ENCODE measurements around the gene SFSWAP. TPM values are rescaled to one million over a fixed set of nuclear protein-coding genes. Genes with fewer than 3 reads are reported as not detected.

The SFSWAP gene
- total RNA-seq, 4 donors from 2014 or later: 12.8 to 39.5 (median 25.9) TPM

DNA sequence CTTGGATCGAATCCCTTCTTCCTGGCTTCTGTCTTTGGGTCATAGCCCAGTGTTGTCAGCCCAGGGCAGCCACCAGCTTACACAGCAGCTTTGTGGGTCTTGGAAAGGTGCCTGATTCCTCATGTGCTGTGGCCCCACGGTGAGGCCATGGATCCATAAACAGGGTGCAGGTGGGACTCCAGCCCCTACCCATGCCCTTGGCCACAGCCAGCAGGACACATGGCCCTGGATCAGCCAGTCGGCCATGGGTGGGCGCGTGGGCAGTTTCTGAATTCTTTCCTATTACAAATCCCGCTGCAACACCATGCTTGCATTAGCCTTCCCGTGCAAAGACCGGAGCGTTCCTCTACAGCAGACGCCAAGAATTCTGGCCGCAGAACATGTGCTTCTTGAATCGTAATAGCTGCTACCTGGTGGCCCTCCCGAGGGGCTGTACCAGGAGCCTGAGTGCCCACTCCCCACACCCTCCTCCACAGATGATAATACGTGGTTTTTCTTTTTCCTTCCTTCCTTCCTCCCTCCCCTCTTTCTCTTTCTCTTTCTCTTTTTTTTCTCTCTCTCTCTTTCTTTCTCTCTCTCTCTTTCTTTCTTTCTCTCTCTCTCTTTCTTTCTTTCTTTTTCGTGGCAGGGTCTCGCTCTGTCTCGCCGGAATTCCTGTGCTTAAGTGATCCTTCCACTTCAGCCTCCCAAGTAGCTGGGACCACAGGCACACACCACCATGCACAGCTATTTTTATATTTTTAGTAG is 114.4 kb downstream of the SFSWAP start:
- H3K4me3 ChIP-seq: no peak overlapping the region
- no peaks in the 10 kb centered on the region for H3K36me3 ChIP-seq
- WGBS, 2 donors: 56 to 61% methylated on average over 14 of the region's 18 CpGs
- H3K27me3 ChIP-seq: peaks cover 0 to 65% (median 6%) of the 10 kb centered on the region in 4 donors
- peaks cover 22 to 44% (median 24%) of the 10 kb centered on the region in 3 donors for H3K4me1 ChIP-seq
- DNase-seq: no peak
- intact Hi-C loops (cut with DNase I): loop anchor here (10.0 kb wide), 2 partner anchors 211 to 721 kb away; no protein-coding TSS in a partner anchor
- no peaks in the 10 kb centered on the region for H3K9me3 ChIP-seq
- H3K27ac ChIP-seq: no peak overlapping the region
- TF ChIP-seq, protein P1, sequence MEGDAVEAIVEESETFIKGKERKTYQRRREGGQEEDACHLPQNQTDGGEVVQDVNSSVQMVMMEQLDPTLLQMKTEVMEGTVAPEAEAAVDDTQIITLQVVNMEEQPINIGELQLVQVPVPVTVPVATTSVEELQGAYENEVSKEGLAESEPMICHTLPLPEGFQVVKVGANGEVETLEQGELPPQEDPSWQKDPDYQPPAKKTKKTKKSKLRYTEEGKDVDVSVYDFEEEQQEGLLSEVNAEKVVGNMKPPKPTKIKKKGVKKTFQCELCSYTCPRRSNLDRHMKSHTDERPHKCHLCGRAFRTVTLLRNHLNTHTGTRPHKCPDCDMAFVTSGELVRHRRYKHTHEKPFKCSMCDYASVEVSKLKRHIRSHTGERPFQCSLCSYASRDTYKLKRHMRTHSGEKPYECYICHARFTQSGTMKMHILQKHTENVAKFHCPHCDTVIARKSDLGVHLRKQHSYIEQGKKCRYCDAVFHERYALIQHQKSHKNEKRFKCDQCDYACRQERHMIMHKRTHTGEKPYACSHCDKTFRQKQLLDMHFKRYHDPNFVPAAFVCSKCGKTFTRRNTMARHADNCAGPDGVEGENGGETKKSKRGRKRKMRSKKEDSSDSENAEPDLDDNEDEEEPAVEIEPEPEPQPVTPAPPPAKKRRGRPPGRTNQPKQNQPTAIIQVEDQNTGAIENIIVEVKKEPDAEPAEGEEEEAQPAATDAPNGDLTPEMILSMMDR (IDR thresholded peaks at IDR 0.05): no peak
- no peak for TF ChIP-seq POLR2A (IDR thresholded peaks at IDR 0.05)

DNA sequence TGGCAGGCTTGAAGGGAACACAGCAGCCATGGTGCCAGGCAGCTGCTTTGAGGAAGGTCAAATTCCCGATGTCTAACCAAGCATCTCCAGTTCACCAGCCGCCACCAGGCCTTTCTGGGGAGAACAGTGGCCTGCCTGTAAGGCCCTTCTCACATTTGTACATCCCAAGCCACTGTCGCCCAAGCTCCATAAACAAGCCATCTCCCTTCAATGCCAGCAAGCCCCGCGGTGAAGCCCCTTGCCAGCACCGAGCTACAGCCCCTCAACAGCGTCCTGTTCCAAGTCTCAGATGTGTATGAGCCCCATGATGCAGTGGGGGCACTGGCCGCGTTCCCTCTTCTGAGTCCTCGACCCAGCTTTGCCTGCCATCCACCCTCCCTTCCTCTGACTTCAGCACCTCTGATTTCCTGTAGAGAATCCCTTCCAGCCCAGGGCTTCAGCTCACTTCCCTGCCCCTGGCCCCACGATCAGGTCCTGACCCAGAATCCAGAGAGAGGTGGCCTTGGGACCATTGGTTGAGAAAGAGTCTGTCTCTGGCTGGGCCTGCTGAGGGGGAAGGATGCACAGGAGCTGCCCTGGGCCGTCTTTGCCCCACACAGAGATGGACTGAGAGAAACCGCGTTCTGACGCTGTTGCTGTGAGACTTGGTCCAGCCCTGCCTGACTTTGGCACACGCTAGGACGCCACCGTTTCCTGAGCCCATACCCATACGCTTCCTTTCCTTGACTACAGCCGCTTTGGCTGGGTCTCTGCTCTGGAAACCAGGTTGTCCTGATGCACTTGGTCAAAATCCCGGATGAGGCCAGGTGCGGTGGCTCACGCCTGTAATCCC is 115.4 kb downstream of the SFSWAP start:
- H3K4me1 ChIP-seq: peaks cover 30 to 54% (median 34%) of the 10 kb centered on the region in 3 donors
- no peaks in the 10 kb centered on the region for H3K36me3 ChIP-seq
- no peak overlapping the region for H3K4me3 ChIP-seq
- DNase-seq: no peak
- WGBS, 2 donors: 47 to 85% methylated on average over 7 to 11 of the region's 23 CpGs
- TF ChIP-seq, protein P1 (IDR thresholded peaks at IDR 0.05): no peak
- peaks cover 0 to 75% (median 6%) of the 10 kb centered on the region in 4 donors for H3K27me3 ChIP-seq
- H3K27ac ChIP-seq: no peak overlapping the region
- intact Hi-C loops (cut with DNase I): loop anchor here (10.0 kb wide), 2 partner anchors 212 to 722 kb away; no protein-coding TSS in a partner anchor
- H3K9me3 ChIP-seq: no peaks in the 10 kb centered on the region

DNA sequence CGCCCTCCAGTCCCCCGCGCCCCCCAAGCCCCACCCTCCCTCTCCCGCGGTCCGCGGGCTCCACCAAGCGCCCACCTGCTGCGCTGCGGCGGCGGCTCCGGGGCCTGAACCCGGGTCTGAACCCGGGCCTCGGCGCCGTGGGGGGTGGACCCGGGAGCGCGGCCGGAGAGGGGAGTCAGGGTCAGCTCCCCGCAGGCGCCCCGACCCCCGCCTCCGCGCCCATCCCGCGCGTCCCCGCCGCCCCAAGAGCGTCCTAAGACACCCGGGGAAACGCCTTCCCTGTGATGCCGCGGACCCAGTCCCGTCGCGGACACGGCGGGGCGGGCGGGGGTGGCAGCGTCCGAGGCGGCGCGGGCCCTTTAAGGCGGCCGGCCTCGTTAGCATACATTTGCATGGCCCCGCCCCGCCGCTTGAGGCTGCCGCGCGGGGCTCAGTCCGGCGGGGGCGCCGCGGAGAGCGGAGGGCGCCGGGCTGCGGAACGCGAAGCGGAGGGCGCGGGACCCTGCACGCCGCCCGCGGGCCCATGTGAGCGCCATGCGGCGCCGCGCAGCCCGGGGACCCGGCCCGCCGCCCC is 117.2 kb downstream of the SFSWAP start, which contains the start of gene MMP17:
TSS of gene MMP17 (plus strand) at position 433 of the 574 bp plus-strand sequence. CDS start at position 535, 102 bp downstream.
- Histone ChIP-seq H3K27me3 (peaks cover 0 to 87% (median 9%) of the 10 kb centered on the region in 4 donors), H3K27ac (peak within 1 kb of the TSS in 2 of 4 donors; percentile 13 to 18), H3K9me3 (no peaks in the 10 kb centered on the region), H3K4me3 (peak within 1 kb of the TSS; percentile 36 to 67 (median 48)), H3K36me3 (no peaks in the 10 kb centered on the region), H3K4me1 (peaks cover 32 to 67% (median 43%) of the 10 kb centered on the region in 3 donors)
- WGBS, 2 donors: 0% methylated on average over 2 of the region's 86 CpGs; no CpG with 5 or more reads in 1 of the 2 donors
- no peak for DNase-seq
- intact Hi-C loops (cut with DNase I): loop anchor here (10.0 kb wide), 2 partner anchors 213 to 723 kb away; no protein-coding TSS in a partner anchor
- TF ChIP-seq POLR2A (IDR thresholded peaks at IDR 0.05): peak in 1 of 4 donors; percentile 24
- TF ChIP-seq, protein P1 (IDR thresholded peaks at IDR 0.05): no peak

DNA sequence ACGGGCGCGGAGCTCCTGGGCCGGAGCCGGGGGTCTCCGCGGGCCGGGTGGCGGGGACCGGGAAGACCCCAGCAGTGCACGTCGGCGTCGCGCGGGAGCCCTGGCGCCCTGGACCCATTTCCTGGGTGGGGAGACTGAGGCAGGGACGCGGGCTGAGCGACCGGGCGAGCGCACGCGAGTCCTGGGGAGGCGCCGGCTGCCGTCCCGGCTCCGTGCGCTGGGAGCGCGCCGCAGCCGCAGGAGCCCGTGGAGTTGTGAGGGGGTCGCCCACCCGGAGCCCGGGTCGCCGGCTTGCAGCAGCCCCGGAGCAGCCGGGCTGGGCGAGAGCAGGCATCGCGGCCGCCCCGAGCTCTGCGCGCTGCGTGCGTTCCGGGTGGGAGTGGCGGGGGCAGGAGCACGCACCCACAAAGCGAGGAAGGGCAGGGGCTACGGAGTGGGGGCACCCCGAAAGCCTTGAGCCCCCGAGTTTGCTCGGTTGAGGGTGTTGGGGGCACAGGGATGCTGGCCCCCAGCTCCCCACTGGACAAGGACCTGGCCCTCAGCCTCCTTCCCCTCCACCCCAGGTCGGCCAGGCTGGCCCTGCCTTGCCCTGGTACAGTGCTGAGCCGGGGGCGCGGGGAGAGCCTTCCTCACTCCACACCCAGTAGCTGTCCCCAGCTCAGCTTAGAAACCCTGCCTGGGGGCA is 117.9 kb downstream of the SFSWAP start:
- no peaks in the 10 kb centered on the region for H3K9me3 ChIP-seq
- H3K4me1 ChIP-seq: peaks cover 32 to 75% (median 43%) of the 10 kb centered on the region in 3 donors
- no peaks in the 10 kb centered on the region for H3K36me3 ChIP-seq
- H3K27ac ChIP-seq: peak overlapping the region in 2 of 4 donors; percentile 13 to 18
- 0% methylated on average over 3 of the region's 64 CpGs; no CpG with 5 or more reads in 1 of the 2 donors for WGBS, 2 donors
- H3K4me3 ChIP-seq: peak overlapping the region; percentile 36 to 67 (median 48)
- TF ChIP-seq, protein P1 (IDR thresholded peaks at IDR 0.05): no peak
- TF ChIP-seq POLR2A (IDR thresholded peaks at IDR 0.05): peak in 1 of 4 donors; percentile 14
- DNase-seq: no peak
- intact Hi-C loops (cut with DNase I): loop anchor here (10.0 kb wide), 2 partner anchors 214 to 724 kb away; no protein-coding TSS in a partner anchor
- peaks cover 0 to 92% (median 9%) of the 10 kb centered on the region in 4 donors for H3K27me3 ChIP-seq
